Nephron (organoid): Measurements from ENCODE around the gene ITM2B.

Source experiments
- H3K27ac Mint-ChIP-seq, 3 experiments: 2 replicates each; pipeline ENCODE4 v1.8.0; 2020; ENCODE audit warnings: mixed read lengths in 3 of 3, mild to moderate bottlenecking in 2 of 3, moderate library complexity in 1 of 3
- H3K27me3 Mint-ChIP-seq: 2 replicates; pipeline ENCODE4 v1.8.0; 2021; ENCODE audit warnings: low read depth, mild to moderate bottlenecking, moderate library complexity, mixed read lengths
- H3K36me3 Mint-ChIP-seq: 2 replicates; pipeline ENCODE4 v1.8.0; 2020; ENCODE audit warnings: low read depth, mixed read lengths
- H3K4me1 Mint-ChIP-seq: 2 replicates; pipeline ENCODE4 v1.8.0; 2020; ENCODE audit warnings: mixed read lengths
- H3K4me3 Mint-ChIP-seq, 3 experiments: 2 replicates each; pipeline ENCODE4 v1.8.0; 2020; ENCODE audit warnings: mild to moderate bottlenecking in 3 of 3, mixed read lengths in 3 of 3, moderate library complexity in 2 of 3
- H3K9me3 Mint-ChIP-seq: 2 replicates; pipeline ENCODE4 v1.8.0; 2020; ENCODE audit warnings: mixed read lengths
- CTCF ChIP-seq, 3 experiments: fragments of 200-600 bp; sonication (generic); IDR thresholded peaks; one replicate each; pipeline ENCODE4 v1.5.0; 2021; ENCODE audit warnings: antibody characterized with exemption in 3 of 3; ENCODE audit not compliant: unreplicated experiment in 3 of 3

The ITM2B gene

GRCh38 chr13:48233046-48233888, at the start of gene ITM2B:
Gene ITM2B (plus strand): TSS chr13:48233206. CDS start chr13:48233361, 155 bp downstream.
- peak within 1 kb of the TSS; percentile 99 to 100 (median 99) for H3K27ac Mint-ChIP-seq
- peak in 2 of 3 experiments; percentile 20 to 50 for TF ChIP-seq CTCF (IDR thresholded peaks at IDR 0.05; ENCODE audit: unreplicated experiment in 3 of 3)
- peaks cover 5% of the 10 kb centered on the region for H3K27me3 Mint-ChIP-seq
- H3K4me3 Mint-ChIP-seq: peak within 1 kb of the TSS; percentile 97 to 99 (median 99)
- H3K36me3 Mint-ChIP-seq: peaks cover 3% of the 10 kb centered on the region
- H3K4me1 Mint-ChIP-seq: peaks cover 49% of the 10 kb centered on the region
- H3K9me3 Mint-ChIP-seq: no peaks in the 10 kb centered on the region

GRCh38 chr13:48184260-48184659, 48.7 kb upstream of the ITM2B start:
- Mint-ChIP-seq H3K4me3 (no peak overlapping the region), H3K36me3 (no peaks in the 10 kb centered on the region), H3K27ac (no peak overlapping the region), H3K27me3 (no peaks in the 10 kb centered on the region), H3K4me1 (peaks cover 7% of the 10 kb centered on the region), H3K9me3 (no peaks in the 10 kb centered on the region)
- no peak for TF ChIP-seq CTCF (IDR thresholded peaks at IDR 0.05; ENCODE audit: unreplicated experiment in 3 of 3)

- TF ChIP-seq CTCF (IDR thresholded peaks at IDR 0.05; ENCODE audit: unreplicated experiment in 3 of 3): no peak
- Mint-ChIP-seq H3K4me3 (no peak overlapping the region), H3K9me3 (no peaks in the 10 kb centered on the region), H3K4me1 (peaks cover 7% of the 10 kb centered on the region), H3K27ac (no peak overlapping the region), H3K27me3 (no peaks in the 10 kb centered on the region), H3K36me3 (no peaks in the 10 kb centered on the region)
Measured at GRCh38 chr13:48185018-48185417, 48.0 kb upstream of the ITM2B start.

- Mint-ChIP-seq H3K4me1 (peaks cover 3% of the 10 kb centered on the region), H3K36me3 (no peaks in the 10 kb centered on the region), H3K27me3 (no peaks in the 10 kb centered on the region), H3K4me3 (no peak overlapping the region), H3K27ac (no peak overlapping the region), H3K9me3 (no peaks in the 10 kb centered on the region)
- TF ChIP-seq CTCF (IDR thresholded peaks at IDR 0.05; ENCODE audit: unreplicated experiment in 3 of 3): no peak
Measured at GRCh38 chr13:48186722-48187121, 46.3 kb upstream of the ITM2B start.

- Mint-ChIP-seq H3K27me3 (no peaks in the 10 kb centered on the region), H3K4me3 (no peak overlapping the region), H3K4me1 (no peaks in the 10 kb centered on the region), H3K36me3 (no peaks in the 10 kb centered on the region), H3K27ac (no peak overlapping the region), H3K9me3 (no peaks in the 10 kb centered on the region)
- TF ChIP-seq CTCF (IDR thresholded peaks at IDR 0.05; ENCODE audit: unreplicated experiment in 3 of 3): no peak
Measured at GRCh38 chr13:48188131-48188530, 44.9 kb upstream of the ITM2B start.

- H3K36me3 Mint-ChIP-seq: no peaks in the 10 kb centered on the region
- no peak overlapping the region for H3K27ac Mint-ChIP-seq
- H3K4me3 Mint-ChIP-seq: no peak overlapping the region
- TF ChIP-seq CTCF (IDR thresholded peaks at IDR 0.05; ENCODE audit: unreplicated experiment in 3 of 3): no peak
- H3K4me1 Mint-ChIP-seq: no peaks in the 10 kb centered on the region
- H3K27me3 Mint-ChIP-seq: no peaks in the 10 kb centered on the region
- no peaks in the 10 kb centered on the region for H3K9me3 Mint-ChIP-seq
Measured at GRCh38 chr13:48188601-48189000, 44.4 kb upstream of the ITM2B start.
